Measurements from ENCODE around the gene CNN1.

GRCh38 chr19:11513946-11514345, 24.7 kb upstream of the CNN1 start:
- TF ChIP-seq GATA2 (IDR thresholded peaks at IDR 0.05; ENCODE audit: low read depth, low read length), result no peak
- no peak for TF ChIP-seq GATA3 (IDR thresholded peaks at IDR 0.05; ENCODE audit: low read depth, low read length)

All from SH-SY5Y (cell line).